GM23338 (cell line): ENCODE measurements around the gene USH2A. TPM values are rescaled to one million over a fixed set of nuclear protein-coding genes. Genes with fewer than 3 reads are reported as not detected.

Experiments used
- ATAC-seq: fragments of 200-7000 bp; cut with Tn5 transposase; 3 replicates; pipeline ENCODE4 v1.9.1; 2020
- DNase-seq: peaks from one replicate; pipeline ENCODE4 v3.0.0-alpha.2; 2015; ENCODE audit warnings: low spot score
- H2AFZ ChIP-seq: fragments of 200-600 bp; sonication (generic); 2 replicates; pipeline ENCODE4 v1.8.0; 2016; ENCODE audit warnings: antibody characterized with exemption, mild to moderate bottlenecking, moderate library complexity
- H3F3A ChIP-seq: fragments of 200-600 bp; sonication (generic); replicated peaks from 2 replicates; pipeline ENCODE4 v1.8.0; 2017; ENCODE audit warnings: antibody characterized with exemption, mixed run types, low read depth
- H3K27ac ChIP-seq: fragments of 200-600 bp; sonication (generic); 2 replicates; pipeline ENCODE4 v1.6.1; 2016; ENCODE audit warnings: low read depth
- H3K27me3 ChIP-seq: fragments of 200-600 bp; sonication (generic); 2 replicates; pipeline ENCODE4 v1.8.0; 2016; ENCODE audit warnings: mild to moderate bottlenecking, mixed run types, moderate library complexity; ENCODE audit not compliant: insufficient read depth
- H3K36me3 ChIP-seq: fragments of 200-600 bp; sonication (generic); 2 replicates; pipeline ENCODE4 v1.8.0; 2016; ENCODE audit warnings: mild to moderate bottlenecking; ENCODE audit not compliant: insufficient read depth
- H3K4me1 ChIP-seq: fragments of 200-600 bp; sonication (generic); 2 replicates; pipeline ENCODE4 v1.8.0; 2016; ENCODE audit warnings: mild to moderate bottlenecking, moderate library complexity; ENCODE audit not compliant: insufficient read depth
- H3K4me2 ChIP-seq: fragments of 200-600 bp; sonication (generic); 2 replicates; pipeline ENCODE4 v1.7.1; 2017; ENCODE audit warnings: mixed run types
- H3K4me3 ChIP-seq: fragments of 200-600 bp; sonication (generic); 2 replicates; pipeline ENCODE4 v1.6.1; 2016; ENCODE audit warnings: mixed run types
- H3K79me2 ChIP-seq: fragments of 200-600 bp; sonication (generic); replicated peaks from 2 replicates; pipeline ENCODE4 v1.8.0; 2017; ENCODE audit warnings: mild to moderate bottlenecking; ENCODE audit not compliant: insufficient read depth
- H3K9me2 ChIP-seq: fragments of 200-600 bp; sonication (generic); 2 replicates; pipeline ENCODE4 v1.8.0; 2017; ENCODE audit not compliant: insufficient read depth
- H4K20me1 ChIP-seq: fragments of 200-600 bp; sonication (generic); replicated peaks from 2 replicates; pipeline ENCODE4 v1.8.0; 2017; ENCODE audit warnings: mild to moderate bottlenecking; ENCODE audit not compliant: insufficient read depth
- H3K27ac Mint-ChIP-seq: 2 replicates; pipeline ENCODE4 v1.8.0; 2020; ENCODE audit warnings: inconsistent platforms, mild to moderate bottlenecking, moderate library complexity, mixed read lengths
- H3K27me3 Mint-ChIP-seq: 3 replicates; pipeline ENCODE4 v1.8.0; 2022; ENCODE audit warnings: low read depth, mild to moderate bottlenecking, moderate library complexity, mixed read lengths, inconsistent platforms; ENCODE audit not compliant: insufficient read depth, poor library complexity
- H3K36me3 Mint-ChIP-seq: 3 replicates; pipeline ENCODE4 v1.8.0; 2021; ENCODE audit warnings: low read depth, mild to moderate bottlenecking, inconsistent platforms, moderate library complexity, mixed read lengths
- H3K4me1 Mint-ChIP-seq: 3 replicates; pipeline ENCODE4 v1.8.0; 2020; ENCODE audit warnings: mild to moderate bottlenecking, inconsistent platforms, mixed read lengths
- H3K4me3 Mint-ChIP-seq: 3 replicates; pipeline ENCODE4 v1.8.0; 2021; ENCODE audit warnings: moderate library complexity, mild to moderate bottlenecking, inconsistent platforms, mixed read lengths
- H3K9me3 Mint-ChIP-seq: 3 replicates; pipeline ENCODE4 v1.8.0; 2020; ENCODE audit warnings: moderate library complexity, mild to moderate bottlenecking, inconsistent platforms, mixed read lengths
- CREB1 ChIP-seq: fragments of 250-450 bp; sonication (Bioruptor Pico); IDR thresholded peaks from 2 replicates; pipeline ENCODE4 v1.5.0; 2020; ENCODE audit warnings: low read depth, mild to moderate bottlenecking, moderate library complexity
- ETS1 ChIP-seq: IDR thresholded peaks from 2 replicates; pipeline ENCODE4 v1.6.1; 2016; ENCODE audit warnings: antibody characterized with exemption
- EZH2 ChIP-seq: fragments of 200-600 bp; sonication (generic); IDR thresholded peaks from one replicate; pipeline ENCODE4 v1.8.0; 2017; ENCODE audit warnings: antibody characterized with exemption, mild to moderate bottlenecking, low read depth; ENCODE audit not compliant: unreplicated experiment
- NANOG ChIP-seq: IDR thresholded peaks from 2 replicates; pipeline ENCODE4 v1.6.1; 2016; ENCODE audit warnings: antibody characterized with exemption, borderline replicate concordance
- POLR2AphosphoS5 ChIP-seq: IDR thresholded peaks from 2 replicates; pipeline ENCODE4 v1.6.1; 2016; ENCODE audit warnings: antibody characterized with exemption, low read depth
- STAT1 ChIP-seq: IDR thresholded peaks from one replicate; pipeline ENCODE4 v1.6.1; 2016; ENCODE audit warnings: antibody characterized with exemption; ENCODE audit not compliant: unreplicated experiment
- ZNF331 ChIP-seq: fragments of 250-450 bp; sonication (Bioruptor Pico); IDR thresholded peaks from 2 replicates; pipeline ENCODE4 v1.5.0; 2020; ENCODE audit warnings: low read depth, mild to moderate bottlenecking, moderate library complexity
- ZNF462 ChIP-seq: fragments of 250-450 bp; sonication (Bioruptor Pico); IDR thresholded peaks from 2 replicates; pipeline ENCODE4 v1.5.0; 2020; ENCODE audit warnings: mild to moderate bottlenecking, moderate library complexity
- polyA plus RNA-seq: library from polyadenylated mRNA; unstranded; fragments of >200 nt; fragmentation: Nextera tagmentation; extraction: Ambion mirVana; gene quantifications from 2 replicates; pipeline ENCODE4 v1.2.1, GENCODE V29; 2016
- total RNA-seq: library from RNA; depleted of rRNA; stranded (reverse); fragments of >200 nt; shearing (Covaris generic); gene quantifications from 2 replicates; pipeline ENCODE4 v1.2.3, GENCODE V29; 2014

Gene USH2A
- total and polyA plus RNA-seq, 2 experiments from 2014 or later = 0.03 TPM

- no peak for TF ChIP-seq ZNF462 (CRISPR knock-in tag)
These were observed 368.6 kb downstream of the USH2A start (continued) for GRCh38 chr1:216054600-216054999.

- Histone ChIP-seq H3K36me3 (no peaks in the 10 kb centered on the region), H3K27ac (no peak overlapping the region), H3K4me3 (no peak overlapping the region), H2AFZ (no peak overlapping the region; the same call in 1 of the 2 replicates), H3K79me2 (no peaks in the 10 kb centered on the region), H4K20me1 (no peaks in the 10 kb centered on the region), H3K4me2 (no peak overlapping the region), H3K9me2 (no peaks in the 10 kb centered on the region; the same call in 1 of the 2 replicates), H3F3A (no peaks in the 10 kb centered on the region), H3K4me1 (peaks cover 4% of the 10 kb centered on the region), H3K27me3 (no peaks in the 10 kb centered on the region)
- no peaks in the 10 kb centered on the region for H3K9me3 Mint-ChIP-seq
- H3K27ac Mint-ChIP-seq = no peak overlapping the region; the same call in 1 of the 2 replicates
- no peaks in the 10 kb centered on the region for H3K36me3 Mint-ChIP-seq
- no peak for ATAC-seq
- no peak overlapping the region for H3K4me3 Mint-ChIP-seq
- H3K4me1 Mint-ChIP-seq = peaks cover 6% of the 10 kb centered on the region; the same call in 2 of the 3 replicates
- no peaks in the 10 kb centered on the region for H3K27me3 Mint-ChIP-seq
- no peak for DNase-seq
- TF ChIP-seq STAT1 (no peak), CREB1 (CRISPR knock-in tag) (no peak), NANOG (no peak), EZH2 (no peak), ETS1 (no peak), POLR2AphosphoS5 (no peak), ZNF462 (CRISPR knock-in tag) (no peak), ZNF331 (CRISPR knock-in tag) (no peak)
These were observed 372.2 kb downstream of the USH2A start for GRCh38 chr1:216051071-216051470.
